ENCODE measurements around the gene MRRF.
A peak's percentile ranks its signal among the peaks of the same experiment; 100 is the strongest.

Gene MRRF

GRCh38 chr9:122264360-122265148 is at the start of gene MRRF, which contains the start of gene RBM18:
Gene MRRF, plus strand, starts transcription at chr9:122264882. Its CDS starts 6,010 bp downstream, at chr9:122270892.
Gene RBM18, minus strand, starts transcription at chr9:122264840. Its CDS starts 3,348 bp downstream, at chr9:122261492.
- peak; percentile 84 for DNase-seq

GRCh38 chr9:122215663-122216062 is 49.0 kb upstream of the MRRF start:
- no peak for DNase-seq

- no peak for DNase-seq
Observed at GRCh38 chr9:122216138-122216797, 48.4 kb upstream of the MRRF start.

GRCh38 chr9:122216798-122217418 is 47.8 kb upstream of the MRRF start:
- no peak for DNase-seq

- no peak for DNase-seq
Observed at GRCh38 chr9:122217640-122218039, 47.0 kb upstream of the MRRF start.

GRCh38 chr9:122218071-122218934 is 46.4 kb upstream of the MRRF start:
- no peak for DNase-seq

- no peak for DNase-seq
Observed at GRCh38 chr9:122218935-122219855, 45.5 kb upstream of the MRRF start.

- DNase-seq, result no peak
Observed at GRCh38 chr9:122219856-122220672, 44.6 kb upstream of the MRRF start.

- DNase-seq, result no peak
Observed at GRCh38 chr9:122220673-122221182, 44.0 kb upstream of the MRRF start.

- no peak for DNase-seq
Observed at GRCh38 chr9:122221183-122221811, 43.4 kb upstream of the MRRF start.

GRCh38 chr9:122222791-122223190 is 41.9 kb upstream of the MRRF start:
- DNase-seq, result no peak

GRCh38 chr9:122223435-122223834 is 41.2 kb upstream of the MRRF start:
- DNase-seq, result no peak

GRCh38 chr9:122225312-122226141 is 39.2 kb upstream of the MRRF start:
- DNase-seq, result no peak

GRCh38 chr9:122226142-122226757 is 38.4 kb upstream of the MRRF start:
- no peak for DNase-seq

- no peak for DNase-seq
Observed at GRCh38 chr9:122226758-122227574, 37.7 kb upstream of the MRRF start.

GRCh38 chr9:122227575-122227900 is 37.1 kb upstream of the MRRF start:
- DNase-seq, result no peak

GRCh38 chr9:122228191-122228567 is 36.5 kb upstream of the MRRF start:
- DNase-seq, result no peak
